Thyroid gland (tissue), 4 donors: ENCODE measurements around the gene LUZP4. TPM values are rescaled to one million over a fixed set of nuclear protein-coding genes. Genes with fewer than 3 reads are reported as not detected.
"Not testable (repeated sequence)": the region's sequence is repeated elsewhere in the genome, so short reads cannot be mapped to it uniquely, and the experiment has no call there.

ENCODE experiments used
- DNase-seq, 2 donors: peaks; one replicate each; pipeline ENCODE4 v3.0.0-alpha.2; 2019
- H3K27ac ChIP-seq, 3 donors: fragments of 200-600 bp; sonication (generic); 1 replicate in 2 of 3; 2 replicates in 1 of 3; pipeline ENCODE4 v1.5.1; 2016 to 2019; ENCODE audit warnings: mild to moderate bottlenecking in 1 of 3, moderate library complexity in 1 of 3
- H3K27me3 ChIP-seq: fragments of 200-600 bp; sonication (generic); one replicate; pipeline ENCODE4 v1.5.1; 2019
- H3K36me3 ChIP-seq, 2 donors: fragments of 200-600 bp; sonication (generic); one replicate each; pipeline ENCODE4 v1.5.1; 2016 to 2019
- H3K4me1 ChIP-seq, 2 donors: fragments of 200-600 bp; sonication (generic); one replicate each; pipeline ENCODE4 v1.5.1; 2017 to 2019
- H3K4me3 ChIP-seq, 3 donors: fragments of 200-600 bp; sonication (generic); replicated peaks in 1 of 3; 1 replicate in 2 of 3; 2 replicates in 1 of 3; pipeline ENCODE4 v1.5.1; 2016; ENCODE audit warnings: mild to moderate bottlenecking in 1 of 3
- H3K9me3 ChIP-seq: fragments of 200-600 bp; sonication (generic); one replicate; pipeline ENCODE4 v1.5.1; 2017
- CTCF ChIP-seq, 6 experiments: fragments of 200-600 bp in 3 of 6; fragments of 450-650 bp in 3 of 6; sonication (generic) in 3 of 6; IDR thresholded peaks; one replicate each; pipeline ENCODE4 v1.5.1; 2016 to 2019; ENCODE audit warnings: antibody characterized with exemption in 6 of 6, mild to moderate bottlenecking in 2 of 6, inconsistent platforms in 1 of 6, moderate library complexity in 1 of 6
- POLR2A ChIP-seq, 2 donors: fragments of 450-650 bp; IDR thresholded peaks; one replicate each; pipeline ENCODE4 v1.6.1; 2017; ENCODE audit warnings: antibody characterized with exemption in 2 of 2, mild to moderate bottlenecking in 2 of 2, moderate library complexity in 1 of 2
- WGBS, 2 donors: methylation state at CpG; one replicate each; pipeline ENCODE4 v1.1.5; 2017; 5-methylcytosine and 5-hydroxymethylcytosine counted together
- intact Hi-C: fragments of 100-400 bp; cut with DNase I; formaldehyde crosslinking; loops from one replicate; pipeline ENCODE4 v1.15.1; 2023
- total RNA-seq, 4 donors: library from RNA; depleted of rRNA; stranded (reverse); fragments of >200 nt; gene quantifications; one replicate each; pipeline ENCODE4 v1.2.3, GENCODE V29; 2016

LUZP4 gene
- total RNA-seq, 4 donors from 2014 or later: not detected

- Histone ChIP-seq H3K4me1 (peaks cover 11 to 24% of the 10 kb centered on the region in 2 donors), H3K36me3 (no peaks in the 10 kb centered on the region), H3K4me3 (no peak overlapping the region), H3K27ac (peak overlapping the region; percentile 76 to 90 (median 85)), H3K27me3 (no peaks in the 10 kb centered on the region), H3K9me3 (no peaks in the 10 kb centered on the region)
- DNase-seq: peak; percentile 93
- TF ChIP-seq POLR2A (IDR thresholded peaks at IDR 0.05) (no peak), CTCF (IDR thresholded peaks at IDR 0.05) (peak in 1 of 6 experiments; percentile 16)
- intact Hi-C loops: no loop called here
- 0 to 11% methylated on average over 1 to 3 of the region's 3 CpGs for WGBS, 2 donors
These were observed 55.5 kb downstream of the LUZP4 start for GRCh38 chrX:115344885-115345614.

- no peaks in the 10 kb centered on the region for H3K27me3 ChIP-seq
- H3K36me3 ChIP-seq: no peaks in the 10 kb centered on the region
- TF ChIP-seq POLR2A (IDR thresholded peaks at IDR 0.05) (no peak), CTCF (IDR thresholded peaks at IDR 0.05) (no peak)
- 11 to 22% methylated on average over 3 of the region's 3 CpGs for WGBS, 2 donors
- peaks cover 11 to 24% of the 10 kb centered on the region in 2 donors for H3K4me1 ChIP-seq
- H3K9me3 ChIP-seq: no peaks in the 10 kb centered on the region
- intact Hi-C loops: no loop called here
- no peak for DNase-seq
- H3K4me3 ChIP-seq: no peak overlapping the region
- peak overlapping the region; percentile 75 to 87 (median 85) for H3K27ac ChIP-seq
These were observed 56.1 kb downstream of the LUZP4 start for GRCh38 chrX:115345615-115346014.

- not testable (repeated sequence) for DNase-seq, H3K27me3 ChIP-seq
These were observed 57.2 kb downstream of the LUZP4 start for GRCh38 chrX:115346738-115347137.

GRCh38 chrX:115348446-115349225, 59.1 kb downstream of the LUZP4 start:
- no peak overlapping the region for H3K27ac ChIP-seq
- no peaks in the 10 kb centered on the region for H3K36me3 ChIP-seq
- no peak for TF ChIP-seq CTCF (IDR thresholded peaks at IDR 0.05)
- TF ChIP-seq POLR2A (IDR thresholded peaks at IDR 0.05): no peak
- intact Hi-C loops: no loop called here
- no peaks in the 10 kb centered on the region for H3K27me3 ChIP-seq
- H3K4me3 ChIP-seq: no peak overlapping the region
- no peak for DNase-seq
- H3K9me3 ChIP-seq: no peaks in the 10 kb centered on the region
- peaks cover 11 to 19% of the 10 kb centered on the region in 2 donors for H3K4me1 ChIP-seq
- WGBS, 2 donors: 75 to 81% methylated on average over 7 of the region's 7 CpGs

More at GRCh38 chrX:115346738-115347137, 57.2 kb downstream of the LUZP4 start:
- intact Hi-C loops, H3K4me3 ChIP-seq, H3K9me3 ChIP-seq, H3K36me3 ChIP-seq, H3K27ac ChIP-seq: not testable (repeated sequence)
- WGBS, 2 donors: 70 to 96% methylated on average over 2 to 4 of the region's 14 CpGs
- peaks cover 11 to 24% of the 10 kb centered on the region in 2 donors for H3K4me1 ChIP-seq

DNA sequence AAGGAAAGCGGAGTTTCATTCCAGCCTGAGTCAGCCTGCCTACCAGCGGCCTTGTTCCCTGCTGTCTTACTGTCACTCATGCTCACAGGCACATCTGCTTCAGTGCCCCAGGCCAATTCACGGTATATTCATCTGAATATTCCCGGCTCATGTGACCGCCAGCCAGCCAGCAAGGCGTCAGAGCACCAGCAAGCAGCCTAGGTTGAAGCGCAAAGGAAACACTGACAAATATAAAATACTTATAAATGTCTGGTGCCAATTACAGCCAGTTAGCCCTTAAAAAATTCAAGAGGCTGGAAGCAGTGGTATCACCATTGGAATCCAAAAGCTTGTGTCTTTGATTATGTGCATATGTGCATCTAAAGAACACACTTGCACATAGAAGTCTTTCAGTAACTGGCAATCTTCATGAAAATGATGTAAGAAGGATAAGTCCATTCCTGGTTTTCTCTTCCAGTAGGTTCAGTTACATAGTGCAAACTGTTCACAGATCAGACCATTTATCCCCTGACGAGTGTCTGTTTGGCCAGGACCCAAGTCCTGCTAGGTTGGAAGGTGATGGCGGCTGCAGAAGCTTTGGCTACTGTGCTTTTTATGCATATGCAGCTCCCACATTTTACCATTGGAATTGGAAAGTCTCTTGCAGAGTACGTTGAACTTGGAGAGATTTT, 61.3 kb downstream of the LUZP4 start:
- no peak for DNase-seq
- Histone ChIP-seq H3K9me3 (no peaks in the 10 kb centered on the region), H3K36me3 (no peaks in the 10 kb centered on the region), H3K27me3 (no peaks in the 10 kb centered on the region), H3K27ac (no peak overlapping the region), H3K4me1 (peaks cover 0 to 3% of the 10 kb centered on the region in 2 donors), H3K4me3 (no peak overlapping the region)
- intact Hi-C loops: no loop called here
- no peak for TF ChIP-seq CTCF (IDR thresholded peaks at IDR 0.05)
- no peak for TF ChIP-seq POLR2A (IDR thresholded peaks at IDR 0.05)
- 77 to 80% methylated on average over 10 of the region's 10 CpGs for WGBS, 2 donors
